WERI-Rb-1 (cell line): ENCODE results near the gene PHACTR3.

Experiments
- DNase-seq: peaks from one replicate; pipeline ENCODE4 v3.0.0-alpha.2; 2020
- H3K27ac ChIP-seq: fragments of 250-450 bp; sonication (Bioruptor Pico); 2 replicates; pipeline ENCODE4 v1.5.1; 2020; ENCODE audit warnings: mild to moderate bottlenecking, moderate library complexity
- H3K27me3 ChIP-seq: fragments of 250-450 bp; sonication (Bioruptor Pico); 2 replicates; pipeline ENCODE4 v1.5.1; 2021; ENCODE audit warnings: mild to moderate bottlenecking, low read depth, moderate library complexity; ENCODE audit not compliant: insufficient read depth, severe bottlenecking
- H3K36me3 ChIP-seq: fragments of 250-450 bp; sonication (Bioruptor Pico); 2 replicates; pipeline ENCODE4 v1.5.1; 2020; ENCODE audit warnings: mild to moderate bottlenecking, moderate library complexity
- H3K4me3 ChIP-seq: 2 replicates; pipeline ENCODE4 v1.5.1; 2011; ENCODE audit warnings: low read depth, mild to moderate bottlenecking, control low read depth, low read length
- H3K9me3 ChIP-seq: fragments of 250-450 bp; sonication (Bioruptor Pico); 2 replicates; pipeline ENCODE4 v1.5.1; 2021; ENCODE audit warnings: mild to moderate bottlenecking, moderate library complexity; ENCODE audit not compliant: severe bottlenecking
- TF ChIP-seq, protein P1 (sequence below): IDR thresholded peaks from 2 replicates; pipeline ENCODE4 v1.5.1; 2011; ENCODE audit warnings: low read depth, mild to moderate bottlenecking, control low read depth, inconsistent platforms, low read length

PHACTR3 gene

DNA sequence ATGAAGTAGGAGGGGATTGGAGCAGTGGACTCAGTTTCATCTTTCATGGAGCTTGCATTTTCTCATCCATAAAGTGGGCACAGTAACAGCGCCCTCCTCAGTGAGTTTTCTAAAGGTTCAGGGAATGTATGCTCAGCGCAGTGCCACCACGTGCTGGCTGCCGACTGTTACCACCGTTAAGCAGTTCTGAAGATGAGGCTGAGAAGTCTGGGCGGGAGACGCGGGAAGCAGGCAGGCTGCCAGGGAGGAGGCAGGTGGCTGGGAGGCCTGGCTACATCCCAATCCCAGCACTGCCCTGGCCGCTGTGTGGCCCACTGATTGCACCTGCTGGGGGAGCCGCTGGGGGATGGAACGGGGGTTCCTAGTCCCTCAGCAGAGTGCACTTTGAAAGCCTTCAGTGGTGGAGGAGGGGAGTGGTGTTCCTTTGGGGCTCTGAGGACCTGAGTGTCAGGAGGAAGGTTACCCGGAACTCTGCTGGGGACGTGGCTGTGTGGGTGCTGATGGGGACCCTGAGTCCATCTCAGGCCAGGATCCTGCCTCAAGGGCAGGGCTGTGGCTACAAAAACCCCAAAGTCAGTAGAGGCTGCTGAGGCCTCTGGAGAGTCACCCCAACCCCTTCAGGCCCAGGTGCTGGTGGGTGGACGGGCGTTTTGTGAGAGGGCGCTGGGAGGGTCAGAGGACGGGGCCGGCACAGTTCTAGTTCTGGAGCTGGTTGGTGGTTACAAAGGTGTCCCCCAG is 28.0 kb upstream of the PHACTR3 start:
- peaks cover 97% of the 10 kb centered on the region for H3K27me3 ChIP-seq
- TF ChIP-seq, protein P1, sequence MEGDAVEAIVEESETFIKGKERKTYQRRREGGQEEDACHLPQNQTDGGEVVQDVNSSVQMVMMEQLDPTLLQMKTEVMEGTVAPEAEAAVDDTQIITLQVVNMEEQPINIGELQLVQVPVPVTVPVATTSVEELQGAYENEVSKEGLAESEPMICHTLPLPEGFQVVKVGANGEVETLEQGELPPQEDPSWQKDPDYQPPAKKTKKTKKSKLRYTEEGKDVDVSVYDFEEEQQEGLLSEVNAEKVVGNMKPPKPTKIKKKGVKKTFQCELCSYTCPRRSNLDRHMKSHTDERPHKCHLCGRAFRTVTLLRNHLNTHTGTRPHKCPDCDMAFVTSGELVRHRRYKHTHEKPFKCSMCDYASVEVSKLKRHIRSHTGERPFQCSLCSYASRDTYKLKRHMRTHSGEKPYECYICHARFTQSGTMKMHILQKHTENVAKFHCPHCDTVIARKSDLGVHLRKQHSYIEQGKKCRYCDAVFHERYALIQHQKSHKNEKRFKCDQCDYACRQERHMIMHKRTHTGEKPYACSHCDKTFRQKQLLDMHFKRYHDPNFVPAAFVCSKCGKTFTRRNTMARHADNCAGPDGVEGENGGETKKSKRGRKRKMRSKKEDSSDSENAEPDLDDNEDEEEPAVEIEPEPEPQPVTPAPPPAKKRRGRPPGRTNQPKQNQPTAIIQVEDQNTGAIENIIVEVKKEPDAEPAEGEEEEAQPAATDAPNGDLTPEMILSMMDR: no peak
- no peak overlapping the region for H3K27ac ChIP-seq
- no peaks in the 10 kb centered on the region for H3K36me3 ChIP-seq
- no peak overlapping the region for H3K4me3 ChIP-seq
- DNase-seq: no peak
- no peaks in the 10 kb centered on the region for H3K9me3 ChIP-seq

- TF ChIP-seq, protein P1: no peak
- Histone ChIP-seq H3K4me3 (no peak overlapping the region), H3K27ac (no peak overlapping the region), H3K9me3 (no peaks in the 10 kb centered on the region), H3K36me3 (no peaks in the 10 kb centered on the region), H3K27me3 (peaks cover 95% of the 10 kb centered on the region)
- DNase-seq: no peak
Observed at GRCh38 chr20:59577037-59577808, 27.1 kb upstream of the PHACTR3 start.

GRCh38 chr20:59577809-59578435 is 26.4 kb upstream of the PHACTR3 start:
- no peak for DNase-seq
- H3K9me3 ChIP-seq: no peaks in the 10 kb centered on the region
- H3K27ac ChIP-seq: no peak overlapping the region
- TF ChIP-seq, protein P1: no peak
- H3K36me3 ChIP-seq: no peaks in the 10 kb centered on the region
- H3K27me3 ChIP-seq: peaks cover 95% of the 10 kb centered on the region
- H3K4me3 ChIP-seq: no peak overlapping the region

DNA sequence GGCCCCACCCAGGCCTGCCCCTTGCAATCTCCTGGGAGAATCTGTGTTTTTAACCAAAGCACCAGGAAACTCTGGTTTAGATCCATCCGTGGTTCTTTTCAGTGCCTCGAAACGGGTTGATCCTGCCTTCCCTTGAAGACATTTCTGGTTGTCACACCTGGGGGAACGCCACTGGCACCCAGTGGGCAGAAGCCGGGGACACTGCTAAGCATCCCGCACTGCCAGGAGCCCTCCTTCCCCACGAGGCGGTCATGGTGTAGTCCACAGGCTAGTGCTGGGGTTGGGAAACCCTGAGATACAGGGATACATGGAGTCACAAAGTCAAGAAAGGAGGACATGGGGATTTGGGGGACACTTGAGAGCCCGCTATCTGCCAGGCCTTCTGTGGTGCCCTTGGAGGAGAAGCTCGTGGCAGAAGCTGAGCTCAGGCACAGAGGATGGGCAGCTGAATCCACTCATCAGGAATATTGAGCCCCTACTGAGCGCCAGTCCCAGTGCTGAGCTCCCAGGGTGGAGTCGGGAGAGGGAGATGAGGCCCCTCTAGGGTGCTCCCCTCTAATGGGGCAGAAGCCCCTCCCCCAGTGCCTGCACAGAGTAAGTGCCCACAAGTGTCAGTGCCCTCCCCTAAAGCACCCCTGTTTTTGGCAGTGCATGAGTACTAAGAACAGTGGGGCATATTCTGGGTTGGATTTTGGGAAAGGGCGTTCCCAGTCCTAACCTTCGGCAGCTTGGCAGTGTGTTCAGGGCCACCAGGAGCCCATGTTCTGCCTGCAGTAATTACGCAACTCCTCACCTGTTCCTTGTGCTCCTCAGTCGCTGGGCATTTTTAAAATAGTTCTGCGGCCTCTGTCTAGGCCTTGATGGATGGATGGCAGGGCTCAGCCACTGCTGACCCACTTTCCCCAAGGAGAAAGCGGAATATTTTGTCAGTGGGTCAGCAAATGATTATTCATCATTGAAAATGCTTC is 25.6 kb upstream of the PHACTR3 start:
- H3K36me3 ChIP-seq: no peaks in the 10 kb centered on the region
- no peaks in the 10 kb centered on the region for H3K9me3 ChIP-seq
- TF ChIP-seq, protein P1: no peak
- H3K27me3 ChIP-seq: peaks cover 95% of the 10 kb centered on the region
- H3K27ac ChIP-seq: no peak overlapping the region
- no peak overlapping the region for H3K4me3 ChIP-seq
- no peak for DNase-seq

- peaks cover 95% of the 10 kb centered on the region for H3K27me3 ChIP-seq
- no peaks in the 10 kb centered on the region for H3K9me3 ChIP-seq
- H3K36me3 ChIP-seq: no peaks in the 10 kb centered on the region
- no peak for DNase-seq
- no peak overlapping the region for H3K27ac ChIP-seq
- TF ChIP-seq, protein P1: no peak
- no peak overlapping the region for H3K4me3 ChIP-seq
Observed at GRCh38 chr20:59579404-59580145, 24.8 kb upstream of the PHACTR3 start.
